GM12878 (cell line): ENCODE results near the gene ABCA7. TPM values are rescaled to one million over a fixed set of nuclear protein-coding genes. Genes with fewer than 3 reads are reported as not detected.
A peak's percentile ranks its signal among the peaks of the same experiment; 100 is the strongest.

Experiments
- ATF2 ChIP-seq: IDR thresholded peaks from 2 replicates; pipeline ENCODE4 v1.6.1; 2012; ENCODE audit warnings: low read length, inconsistent platforms
- CBX3 ChIP-seq: fragments of 200-600 bp; sonication (generic); IDR thresholded peaks from 2 replicates; pipeline ENCODE4 v1.6.1; 2016; ENCODE audit warnings: low read depth, borderline replicate concordance
- CREM ChIP-seq: IDR thresholded peaks from 2 replicates; pipeline ENCODE4 v1.6.1; 2014; ENCODE audit warnings: antibody characterized with exemption, low read depth
- EED ChIP-seq: sonication (generic); IDR thresholded peaks from 2 replicates; pipeline ENCODE4 v1.6.1; 2016; ENCODE audit warnings: antibody characterized with exemption, low read depth
- FOXK2 ChIP-seq: fragments of 450-650 bp; IDR thresholded peaks from 2 replicates; pipeline ENCODE4 v1.6.1; 2017; ENCODE audit warnings: mild to moderate bottlenecking, moderate library complexity
- GABPA ChIP-seq: IDR thresholded peaks from 2 replicates; pipeline ENCODE4 v1.6.1; 2014; ENCODE audit warnings: antibody characterized with exemption, low read depth, mild to moderate bottlenecking, inconsistent platforms
- HCFC1 ChIP-seq: fragments of 150-350 bp; IDR thresholded peaks from 2 replicates; pipeline ENCODE4 v1.6.1; 2014; ENCODE audit warnings: low read length
- HDAC6 ChIP-seq: fragments of 200-600 bp; sonication (generic); IDR thresholded peaks from one replicate; pipeline ENCODE4 v1.8.0; 2017; ENCODE audit warnings: antibody characterized with exemption; ENCODE audit not compliant: unreplicated experiment
- JUNB ChIP-seq: IDR thresholded peaks from 2 replicates; pipeline ENCODE4 v1.6.1; 2016; ENCODE audit warnings: antibody characterized with exemption, mild to moderate bottlenecking
- MEF2A ChIP-seq: IDR thresholded peaks from 2 replicates; pipeline ENCODE4 v1.6.1; 2011; ENCODE audit warnings: low read depth, mild to moderate bottlenecking, low read length, moderate library complexity; ENCODE audit not compliant: insufficient read depth
- MEF2B ChIP-seq: fragments of 450-650 bp; IDR thresholded peaks from 2 replicates; pipeline ENCODE4 v1.6.1; 2018; ENCODE audit warnings: mild to moderate bottlenecking, moderate library complexity; ENCODE audit not compliant: partially characterized antibody, poor library complexity, severe bottlenecking
- MTA2 ChIP-seq: fragments of 450-650 bp; IDR thresholded peaks from 2 replicates; pipeline ENCODE4 v1.6.1; 2016; ENCODE audit warnings: low read depth, mild to moderate bottlenecking, moderate library complexity
- MTA3 ChIP-seq: IDR thresholded peaks from 2 replicates; pipeline ENCODE4 v1.6.1; 2012; ENCODE audit warnings: low read length, inconsistent platforms, borderline replicate concordance
- MYB ChIP-seq: fragments of 150-350 bp; IDR thresholded peaks from 2 replicates; pipeline ENCODE4 v1.6.1; 2014; ENCODE audit warnings: mild to moderate bottlenecking, low read depth, low read length, borderline replicate concordance
- NFIC ChIP-seq: IDR thresholded peaks from 2 replicates; pipeline ENCODE4 v1.6.1; 2012; ENCODE audit warnings: low read depth, mild to moderate bottlenecking, inconsistent platforms, low read length, moderate library complexity
- PAX8 ChIP-seq: fragments of 450-650 bp; IDR thresholded peaks from 2 replicates; pipeline ENCODE4 v1.6.1; 2017; ENCODE audit warnings: mild to moderate bottlenecking, moderate library complexity
- RFX5 ChIP-seq: IDR thresholded peaks from 2 replicates; pipeline ENCODE4 v1.6.1; 2011; ENCODE audit warnings: low read depth, low read length, improper control_type of control experiment
- SIN3A ChIP-seq: IDR thresholded peaks from 2 replicates; pipeline ENCODE4 v1.6.1; 2012; ENCODE audit warnings: low read depth, low read length, improper control_type of control experiment
- SIX5 ChIP-seq: IDR thresholded peaks from 2 replicates; pipeline ENCODE4 v1.6.1; 2011; ENCODE audit warnings: mild to moderate bottlenecking, low read depth, low read length, moderate library complexity; ENCODE audit not compliant: severe bottlenecking
- SMARCA5 ChIP-seq: fragments of 450-650 bp; IDR thresholded peaks from 2 replicates; pipeline ENCODE4 v1.6.1; 2017; ENCODE audit warnings: mild to moderate bottlenecking
- SMC3 ChIP-seq: IDR thresholded peaks from 2 replicates; pipeline ENCODE4 v1.6.1; 2011; ENCODE audit warnings: low read length, improper control_type of control experiment, borderline replicate concordance
- SREBF2 ChIP-seq: IDR thresholded peaks from 2 replicates; pipeline ENCODE4 v1.6.1; 2012; ENCODE audit warnings: mild to moderate bottlenecking, low read length
- ZNF217 ChIP-seq: fragments of 450-650 bp; IDR thresholded peaks from 2 replicates; pipeline ENCODE4 v1.6.1; 2017; ENCODE audit warnings: antibody characterized with exemption, mild to moderate bottlenecking
- ZNF384 ChIP-seq: IDR thresholded peaks from 2 replicates; pipeline ENCODE4 v1.6.1; 2012; ENCODE audit warnings: low read depth, mild to moderate bottlenecking, low read length, improper control_type of control experiment, borderline replicate concordance
- ZNF622 ChIP-seq: fragments of 450-650 bp; IDR thresholded peaks from 2 replicates; pipeline ENCODE4 v1.6.1; 2017; ENCODE audit warnings: mild to moderate bottlenecking, inconsistent platforms
- polyA plus RNA-seq, 11 experiments: library from polyadenylated mRNA; depleted of rRNA in 4 of 11; unstranded in 6 of 11; stranded (reverse) in 5 of 11; fragments of >200 nt; fragmentation: Nextera tagmentation in 4 of 11; fragmentation: Illumina TruSeq in 1 of 11; extraction: Ambion mirVana in 4 of 11; extraction: Trizol in 1 of 11; gene quantifications; 1 replicate in 1 of 11; 2 replicates in 10 of 11; pipeline versions ENCODE4 v1.2.1 to v1.2.3, GENCODE V29; 2011 to 2016; ENCODE audit warnings: inconsistent platforms in 2 of 11, missing spikeins in 2 of 11, low read depth in 1 of 11
- total RNA-seq, 4 experiments: library from RNA; depleted of rRNA in 3 of 4; stranded (reverse); fragments of >200 nt in 3 of 4; fragmentation: Illumina TruSeq in 1 of 4; extraction: Trizol in 1 of 4; gene quantifications; 2 replicates each; pipeline versions ENCODE4 v1.2.1 to v1.2.3, GENCODE V29; 2013 to 2021
- TF ChIP-seq, protein P1 (sequence below): IDR thresholded peaks from 2 replicates; pipeline ENCODE4 v1.6.1; 2012; ENCODE audit warnings: improper control_type of control experiment, low read depth, low read length; ENCODE audit not compliant: insufficient replicate concordance

Gene ABCA7
- total and polyA plus RNA-seq, 10 of the 15 experiments (the other 5 are each of a cell fraction or from before 2014, with no cell fraction given): 1.0 to 49.5 (median 14.8) TPM

GRCh38 chr19:1076951-1077350, 37.0 kb downstream of the ABCA7 start (continued):
- TF ChIP-seq, protein P1, sequence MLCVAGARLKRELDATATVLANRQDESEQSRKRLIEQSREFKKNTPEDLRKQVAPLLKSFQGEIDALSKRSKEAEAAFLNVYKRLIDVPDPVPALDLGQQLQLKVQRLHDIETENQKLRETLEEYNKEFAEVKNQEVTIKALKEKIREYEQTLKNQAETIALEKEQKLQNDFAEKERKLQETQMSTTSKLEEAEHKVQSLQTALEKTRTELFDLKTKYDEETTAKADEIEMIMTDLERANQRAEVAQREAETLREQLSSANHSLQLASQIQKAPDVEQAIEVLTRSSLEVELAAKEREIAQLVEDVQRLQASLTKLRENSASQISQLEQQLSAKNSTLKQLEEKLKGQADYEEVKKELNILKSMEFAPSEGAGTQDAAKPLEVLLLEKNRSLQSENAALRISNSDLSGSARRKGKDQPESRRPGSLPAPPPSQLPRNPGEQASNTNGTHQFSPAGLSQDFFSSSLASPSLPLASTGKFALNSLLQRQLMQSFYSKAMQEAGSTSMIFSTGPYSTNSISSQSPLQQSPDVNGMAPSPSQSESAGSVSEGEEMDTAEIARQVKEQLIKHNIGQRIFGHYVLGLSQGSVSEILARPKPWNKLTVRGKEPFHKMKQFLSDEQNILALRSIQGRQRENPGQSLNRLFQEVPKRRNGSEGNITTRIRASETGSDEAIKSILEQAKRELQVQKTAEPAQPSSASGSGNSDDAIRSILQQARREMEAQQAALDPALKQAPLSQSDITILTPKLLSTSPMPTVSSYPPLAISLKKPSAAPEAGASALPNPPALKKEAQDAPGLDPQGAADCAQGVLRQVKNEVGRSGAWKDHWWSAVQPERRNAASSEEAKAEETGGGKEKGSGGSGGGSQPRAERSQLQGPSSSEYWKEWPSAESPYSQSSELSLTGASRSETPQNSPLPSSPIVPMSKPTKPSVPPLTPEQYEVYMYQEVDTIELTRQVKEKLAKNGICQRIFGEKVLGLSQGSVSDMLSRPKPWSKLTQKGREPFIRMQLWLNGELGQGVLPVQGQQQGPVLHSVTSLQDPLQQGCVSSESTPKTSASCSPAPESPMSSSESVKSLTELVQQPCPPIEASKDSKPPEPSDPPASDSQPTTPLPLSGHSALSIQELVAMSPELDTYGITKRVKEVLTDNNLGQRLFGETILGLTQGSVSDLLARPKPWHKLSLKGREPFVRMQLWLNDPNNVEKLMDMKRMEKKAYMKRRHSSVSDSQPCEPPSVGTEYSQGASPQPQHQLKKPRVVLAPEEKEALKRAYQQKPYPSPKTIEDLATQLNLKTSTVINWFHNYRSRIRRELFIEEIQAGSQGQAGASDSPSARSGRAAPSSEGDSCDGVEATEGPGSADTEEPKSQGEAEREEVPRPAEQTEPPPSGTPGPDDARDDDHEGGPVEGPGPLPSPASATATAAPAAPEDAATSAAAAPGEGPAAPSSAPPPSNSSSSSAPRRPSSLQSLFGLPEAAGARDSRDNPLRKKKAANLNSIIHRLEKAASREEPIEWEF: no peak
- TF ChIP-seq SMC3 (no peak), CREM (peak; percentile 85), PAX8 (no peak), ZNF217 (peak; percentile 92), EED (peak; percentile 81), SIX5 (no peak), MTA2 (peak; percentile 88), MTA3 (peak; percentile 71; the same call in 1 of the 2 replicates), ATF2 (no peak; the same call in 1 of the 2 replicates), HCFC1 (no peak), SREBF2 (no peak), CBX3 (no peak), ZNF622 (no peak), SIN3A (no peak; the same call in 1 of the 2 replicates), MEF2B (peak; percentile 90), FOXK2 (no peak), ZNF384 (no peak), MYB (no peak), SMARCA5 (peak; percentile 97), GABPA (no peak), HDAC6 (no peak), JUNB (no peak; the same call in 1 of the 2 replicates), MEF2A (peak; percentile 66; the same call in 1 of the 2 replicates), NFIC (peak; percentile 72; the same call in 1 of the 2 replicates), RFX5 (no peak)
